GM12873 (cell line): Measurements from ENCODE around the gene CTSF.

Experiments
- TF ChIP-seq, protein P1 (sequence below): IDR thresholded peaks from 2 replicates; pipeline ENCODE4 v1.5.1; 2012; ENCODE audit warnings: low read depth, mild to moderate bottlenecking, moderate library complexity, low read length, control low read depth; ENCODE audit not compliant: insufficient read depth; ENCODE audit errors: missing control alignments

The CTSF gene

GRCh38 chr11:66564538-66564937, 3.9 kb downstream of the CTSF start:
- TF ChIP-seq, protein P1, sequence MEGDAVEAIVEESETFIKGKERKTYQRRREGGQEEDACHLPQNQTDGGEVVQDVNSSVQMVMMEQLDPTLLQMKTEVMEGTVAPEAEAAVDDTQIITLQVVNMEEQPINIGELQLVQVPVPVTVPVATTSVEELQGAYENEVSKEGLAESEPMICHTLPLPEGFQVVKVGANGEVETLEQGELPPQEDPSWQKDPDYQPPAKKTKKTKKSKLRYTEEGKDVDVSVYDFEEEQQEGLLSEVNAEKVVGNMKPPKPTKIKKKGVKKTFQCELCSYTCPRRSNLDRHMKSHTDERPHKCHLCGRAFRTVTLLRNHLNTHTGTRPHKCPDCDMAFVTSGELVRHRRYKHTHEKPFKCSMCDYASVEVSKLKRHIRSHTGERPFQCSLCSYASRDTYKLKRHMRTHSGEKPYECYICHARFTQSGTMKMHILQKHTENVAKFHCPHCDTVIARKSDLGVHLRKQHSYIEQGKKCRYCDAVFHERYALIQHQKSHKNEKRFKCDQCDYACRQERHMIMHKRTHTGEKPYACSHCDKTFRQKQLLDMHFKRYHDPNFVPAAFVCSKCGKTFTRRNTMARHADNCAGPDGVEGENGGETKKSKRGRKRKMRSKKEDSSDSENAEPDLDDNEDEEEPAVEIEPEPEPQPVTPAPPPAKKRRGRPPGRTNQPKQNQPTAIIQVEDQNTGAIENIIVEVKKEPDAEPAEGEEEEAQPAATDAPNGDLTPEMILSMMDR = no peak

DNA sequence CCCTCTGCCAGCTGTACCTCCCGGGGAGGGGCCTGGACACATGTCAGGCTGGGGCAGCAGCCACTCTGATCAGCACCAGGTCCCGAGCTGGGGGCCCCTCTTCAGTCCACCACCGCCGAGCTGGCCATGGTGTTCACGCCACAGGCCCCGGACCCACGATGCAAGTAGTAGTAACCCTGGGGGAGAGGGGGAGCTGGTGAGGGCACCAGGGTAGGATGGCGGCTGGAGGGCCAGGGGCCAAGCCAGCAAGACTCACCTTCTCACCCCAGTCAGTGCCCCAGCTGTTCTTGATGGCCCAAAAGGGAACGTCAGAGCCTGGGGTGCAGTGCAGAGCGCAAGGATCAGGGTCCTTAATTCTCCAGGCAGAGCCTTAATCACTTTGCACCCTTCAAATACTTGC, 4.6 kb downstream of the CTSF start:
- TF ChIP-seq, protein P1 = no peak

DNA sequence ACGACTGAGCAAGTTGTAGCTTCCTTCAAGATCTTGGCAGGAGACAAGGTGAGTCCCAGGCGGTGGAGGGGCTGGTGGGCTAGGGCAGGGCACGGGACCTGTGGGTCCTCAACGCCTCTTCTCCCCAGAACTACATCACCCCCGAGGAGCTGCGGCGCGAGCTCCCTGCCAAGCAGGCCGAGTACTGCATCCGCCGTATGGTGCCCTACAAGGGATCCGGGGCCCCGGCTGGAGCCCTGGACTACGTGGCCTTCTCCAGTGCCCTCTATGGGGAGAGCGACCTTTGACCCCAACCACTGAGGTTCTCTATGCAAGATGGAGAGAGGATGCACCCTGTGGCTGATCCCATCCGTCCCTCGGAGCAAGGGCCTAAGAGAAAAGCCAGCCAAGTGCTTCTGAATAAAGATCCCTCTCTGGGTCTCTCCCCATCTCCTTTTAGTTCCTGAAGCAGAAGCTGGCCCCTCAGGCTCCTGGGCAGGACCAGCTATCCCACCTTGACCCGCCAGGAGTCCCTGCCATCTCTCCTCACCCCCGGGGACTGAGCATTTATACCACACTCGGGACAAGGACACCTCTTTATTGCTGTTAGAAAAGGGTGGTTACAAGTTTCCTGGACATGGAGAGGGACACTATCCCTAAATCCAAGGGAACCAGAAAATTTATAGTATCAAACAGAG, 5.4 kb downstream of the CTSF start:
- TF ChIP-seq, protein P1 = no peak

- TF ChIP-seq, protein P1 = no peak
Observed at GRCh38 chr11:66562275-66562674, 6.1 kb downstream of the CTSF start.

DNA sequence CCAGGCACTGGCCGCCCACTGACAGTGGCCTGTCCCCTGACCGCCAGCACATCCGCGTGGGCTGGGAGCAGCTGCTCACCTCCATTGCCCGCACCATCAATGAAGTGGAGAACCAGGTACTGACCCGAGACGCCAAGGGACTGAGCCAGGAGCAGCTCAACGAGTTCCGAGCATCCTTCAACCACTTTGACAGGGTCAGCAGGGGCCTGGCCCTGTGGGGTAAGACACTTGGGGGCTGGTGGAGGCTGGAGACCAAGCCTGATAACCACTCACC, 6.5 kb downstream of the CTSF start:
- TF ChIP-seq, protein P1 = no peak

- TF ChIP-seq, protein P1 = no peak
Observed at GRCh38 chr11:66561178-66561974, 7.0 kb downstream of the CTSF start.

DNA sequence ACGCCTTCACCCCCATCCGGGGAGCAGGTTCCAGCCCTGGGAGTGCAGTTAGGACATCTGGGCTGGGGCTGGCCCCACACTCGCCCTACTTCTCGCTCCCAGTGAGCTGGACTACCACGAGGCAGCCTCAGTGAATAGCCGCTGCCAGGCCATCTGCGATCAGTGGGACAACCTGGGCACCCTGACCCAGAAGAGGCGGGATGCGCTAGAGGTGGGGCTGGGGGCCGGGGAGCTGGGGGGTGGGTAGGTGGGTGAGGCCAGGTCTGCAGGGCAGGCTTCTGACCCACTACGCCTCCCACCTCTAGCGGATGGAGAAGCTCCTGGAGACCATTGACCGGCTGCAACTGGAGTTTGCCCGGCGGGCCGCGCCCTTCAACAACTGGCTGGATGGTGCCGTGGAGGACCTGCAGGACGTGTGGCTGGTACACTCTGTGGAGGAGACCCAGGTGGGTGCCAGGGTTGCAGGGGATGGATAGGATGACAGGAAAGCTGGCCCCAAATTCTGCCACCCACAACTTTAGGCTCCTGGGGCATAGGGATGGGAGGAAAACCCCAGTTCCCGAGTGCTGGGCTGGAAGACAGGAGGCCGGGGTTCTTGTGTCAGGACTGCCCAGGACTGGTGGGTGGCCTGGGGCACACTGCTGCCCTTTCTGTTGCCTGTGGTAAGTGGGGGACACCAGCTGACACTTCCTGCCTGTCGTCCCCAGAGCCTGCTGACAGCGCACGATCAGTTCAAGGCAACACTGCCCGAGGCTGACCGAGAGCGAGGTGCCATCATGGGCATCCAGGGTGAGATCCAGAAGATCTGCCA, 8.3 kb downstream of the CTSF start:
- TF ChIP-seq, protein P1 = no peak
